ENCODE data around the gene DAD1.

DAD1 gene

GRCh38 chr14:22526218-22526617 lies 62.8 kb downstream of the DAD1 start:
- TF ChIP-seq, protein P1, sequence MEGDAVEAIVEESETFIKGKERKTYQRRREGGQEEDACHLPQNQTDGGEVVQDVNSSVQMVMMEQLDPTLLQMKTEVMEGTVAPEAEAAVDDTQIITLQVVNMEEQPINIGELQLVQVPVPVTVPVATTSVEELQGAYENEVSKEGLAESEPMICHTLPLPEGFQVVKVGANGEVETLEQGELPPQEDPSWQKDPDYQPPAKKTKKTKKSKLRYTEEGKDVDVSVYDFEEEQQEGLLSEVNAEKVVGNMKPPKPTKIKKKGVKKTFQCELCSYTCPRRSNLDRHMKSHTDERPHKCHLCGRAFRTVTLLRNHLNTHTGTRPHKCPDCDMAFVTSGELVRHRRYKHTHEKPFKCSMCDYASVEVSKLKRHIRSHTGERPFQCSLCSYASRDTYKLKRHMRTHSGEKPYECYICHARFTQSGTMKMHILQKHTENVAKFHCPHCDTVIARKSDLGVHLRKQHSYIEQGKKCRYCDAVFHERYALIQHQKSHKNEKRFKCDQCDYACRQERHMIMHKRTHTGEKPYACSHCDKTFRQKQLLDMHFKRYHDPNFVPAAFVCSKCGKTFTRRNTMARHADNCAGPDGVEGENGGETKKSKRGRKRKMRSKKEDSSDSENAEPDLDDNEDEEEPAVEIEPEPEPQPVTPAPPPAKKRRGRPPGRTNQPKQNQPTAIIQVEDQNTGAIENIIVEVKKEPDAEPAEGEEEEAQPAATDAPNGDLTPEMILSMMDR (IDR thresholded peaks at IDR 0.05; ENCODE audit: extremely low read depth, missing control alignments), result no peak
- DNase-seq (ENCODE audit: low spot score), result no peak

DNA sequence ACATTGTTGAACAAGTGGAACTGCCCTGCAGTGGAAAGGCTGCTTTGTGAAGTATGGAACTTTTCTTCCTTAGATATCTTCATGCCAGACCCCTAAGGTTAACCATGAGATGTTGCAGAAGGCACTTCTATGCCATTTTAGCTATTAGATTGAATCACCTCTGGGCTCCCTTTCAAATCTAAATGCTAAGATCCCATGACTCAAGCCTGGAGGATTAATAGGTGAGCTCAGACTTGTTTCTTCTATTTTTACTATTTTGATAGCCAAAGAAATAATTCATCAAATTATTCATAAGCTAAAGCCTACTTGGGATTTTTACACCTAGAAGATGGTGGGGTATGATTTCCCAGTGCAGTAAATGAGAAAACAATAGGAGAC lies 64.3 kb downstream of the DAD1 start:
- TF ChIP-seq, protein P1 (IDR thresholded peaks at IDR 0.05; ENCODE audit: extremely low read depth, missing control alignments), result no peak
- no peak for DNase-seq (ENCODE audit: low spot score)

GRCh38 chr14:22524115-22524783 lies 64.8 kb downstream of the DAD1 start:
- no peak for DNase-seq (ENCODE audit: low spot score)

GRCh38 chr14:22523283-22523682 lies 65.7 kb downstream of the DAD1 start:
- TF ChIP-seq, protein P1 (IDR thresholded peaks at IDR 0.05; ENCODE audit: extremely low read depth, missing control alignments), result no peak
- DNase-seq (ENCODE audit: low spot score), result no peak

More at GRCh38 chr14:22524115-22524783, 64.8 kb downstream of the DAD1 start:
- TF ChIP-seq, protein P1 (IDR thresholded peaks at IDR 0.05; ENCODE audit: extremely low read depth, missing control alignments), result no peak

DNA sequence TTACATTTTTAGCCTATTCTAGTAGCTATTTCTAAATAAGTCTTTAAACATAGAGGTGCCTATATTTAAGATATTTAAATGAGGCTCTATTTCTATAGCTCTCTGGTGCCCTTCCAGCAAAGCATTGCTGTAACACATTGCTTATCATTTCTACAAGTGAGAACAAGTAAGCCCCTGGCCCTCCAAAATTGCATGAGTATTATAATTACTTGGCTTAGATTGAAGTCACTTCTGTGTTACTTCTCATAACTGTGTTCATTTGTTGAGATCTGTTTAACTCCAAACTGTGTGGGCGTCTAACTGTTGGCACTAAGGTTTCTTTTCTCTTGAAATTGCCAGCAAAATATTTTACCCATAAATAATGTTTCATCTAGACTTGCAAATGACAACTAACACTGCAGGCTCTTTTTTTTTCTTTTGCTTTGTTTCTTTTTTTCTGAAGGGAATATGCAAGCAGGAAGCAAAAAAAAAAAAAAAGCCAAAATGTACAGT lies 66.5 kb downstream of the DAD1 start:
- no peak for DNase-seq (ENCODE audit: low spot score)
- TF ChIP-seq, protein P1 (IDR thresholded peaks at IDR 0.05; ENCODE audit: extremely low read depth, missing control alignments), result no peak

DNA sequence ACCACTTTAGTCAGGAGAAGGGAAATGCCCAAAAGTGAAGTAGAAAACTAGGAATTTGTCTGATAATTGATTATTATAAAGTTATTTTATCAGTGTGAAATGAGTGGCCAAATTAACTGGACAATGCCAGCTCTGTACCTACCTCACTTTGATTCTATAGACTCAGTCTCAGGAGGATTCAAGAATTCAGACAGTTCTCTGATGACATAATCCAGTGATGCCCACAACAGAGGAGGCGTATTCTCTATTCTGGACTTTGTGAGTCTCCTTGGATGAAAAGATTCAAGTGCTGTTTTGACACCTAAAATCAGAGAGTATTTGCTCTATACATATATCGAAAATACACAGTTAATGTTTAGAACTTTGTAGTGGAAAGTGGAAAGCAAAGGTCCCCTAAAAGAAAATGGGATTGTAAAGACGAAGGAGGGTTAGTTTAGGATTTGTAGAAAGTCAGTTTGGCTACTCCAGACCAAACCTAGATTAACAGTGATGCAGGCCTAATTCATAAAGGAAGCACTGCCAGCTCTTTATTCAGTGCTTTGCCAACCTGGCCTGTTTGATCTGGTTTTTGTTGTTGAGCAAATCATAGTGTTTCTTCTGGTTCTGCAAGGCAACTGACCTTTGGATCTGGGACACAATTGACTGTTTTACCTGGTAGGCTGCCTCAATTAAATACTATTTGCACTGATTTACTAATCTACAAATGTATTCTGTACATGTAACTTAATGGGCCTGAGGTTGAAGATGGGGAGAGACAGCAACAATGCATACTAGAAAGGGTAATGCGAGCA lies 67.4 kb downstream of the DAD1 start:
- no peak for DNase-seq (ENCODE audit: low spot score)
- TF ChIP-seq, protein P1 (IDR thresholded peaks at IDR 0.05; ENCODE audit: extremely low read depth, missing control alignments), result no peak

GRCh38 chr14:22520796-22521195 lies 68.2 kb downstream of the DAD1 start:
- TF ChIP-seq, protein P1 (IDR thresholded peaks at IDR 0.05; ENCODE audit: extremely low read depth, missing control alignments), result no peak
- no peak for DNase-seq (ENCODE audit: low spot score)

All from GM20000 (cell line).